Liver (tissue), 9 donors: ENCODE data around the gene U2AF2. TPM values are rescaled to one million over a fixed set of nuclear protein-coding genes. Genes with fewer than 3 reads are reported as not detected.

Experiments used
- DNase-seq: peaks from one replicate; pipeline ENCODE4 v3.0.0-alpha.2; 2017; ENCODE audit warnings: low spot score
- H3K27ac ChIP-seq, 2 donors: one replicate each; pipeline ENCODE4 v1.7.0; 2013; ENCODE audit warnings: inconsistent platforms in 2 of 2, low read length in 2 of 2, control low read depth in 1 of 2, low read depth in 1 of 2, mild to moderate bottlenecking in 1 of 2
- H3K27me3 ChIP-seq, 4 donors: one replicate each; pipeline versions ENCODE4 v1.6.1 to v1.7.0; 2013; ENCODE audit warnings: low read length in 3 of 4, inconsistent platforms in 1 of 4, mild to moderate bottlenecking in 1 of 4, moderate library complexity in 1 of 4; ENCODE audit not compliant: control insufficient read depth in 4 of 4, insufficient read depth in 4 of 4
- H3K36me3 ChIP-seq, 4 donors: one replicate each; pipeline versions ENCODE4 v1.6.1 to v1.7.0; 2013; ENCODE audit warnings: low read length in 3 of 4, mild to moderate bottlenecking in 3 of 4, low read depth in 1 of 4, moderate library complexity in 1 of 4; ENCODE audit not compliant: control insufficient read depth in 4 of 4, insufficient read depth in 3 of 4
- H3K4me1 ChIP-seq, 4 donors: one replicate each; pipeline versions ENCODE4 v1.6.1 to v1.7.0; 2013; ENCODE audit warnings: low read length in 3 of 4, mild to moderate bottlenecking in 3 of 4, moderate library complexity in 1 of 4; ENCODE audit not compliant: control insufficient read depth in 4 of 4, insufficient read depth in 4 of 4
- H3K4me3 ChIP-seq, 3 donors: one replicate each; pipeline versions ENCODE4 v1.6.1 to v1.7.0; 2013; ENCODE audit warnings: low read length in 3 of 3, control low read depth in 1 of 3, low read depth in 1 of 3, mild to moderate bottlenecking in 1 of 3
- H3K9ac ChIP-seq, 2 donors: one replicate each; pipeline ENCODE4 v1.7.0; 2013; ENCODE audit warnings: low read length in 2 of 2, mild to moderate bottlenecking in 2 of 2, moderate library complexity in 2 of 2, control low read depth in 1 of 2, low read depth in 1 of 2
- H3K9me3 ChIP-seq, 4 donors: one replicate each; pipeline versions ENCODE4 v1.6.1 to v1.7.0; 2013; ENCODE audit warnings: low read length in 3 of 4; ENCODE audit not compliant: control insufficient read depth in 4 of 4
- ATF3 ChIP-seq: IDR thresholded peaks from 2 replicates; pipeline ENCODE4 v1.6.1; 2016; ENCODE audit warnings: antibody characterized with exemption
- EGR1 ChIP-seq, 2 donors: IDR thresholded peaks; 2 replicates each; pipeline ENCODE4 v1.6.1; 2016 to 2018; ENCODE audit warnings: antibody characterized with exemption in 2 of 2, low read depth in 2 of 2
- FOXA1 ChIP-seq: IDR thresholded peaks from 2 replicates; pipeline ENCODE4 v1.6.1; 2016; ENCODE audit warnings: antibody characterized with exemption
- FOXA2 ChIP-seq: IDR thresholded peaks from 2 replicates; pipeline ENCODE4 v1.6.1; 2016; ENCODE audit warnings: antibody characterized with exemption
- GABPA ChIP-seq, 2 donors: IDR thresholded peaks in 1 of 2; conservative IDR thresholded peaks in 1 of 2; 2 replicates each; pipeline ENCODE4 v1.6.1; 2016; ENCODE audit warnings: antibody characterized with exemption in 2 of 2, mild to moderate bottlenecking in 1 of 2, moderate library complexity in 1 of 2
- HNF4A ChIP-seq, 2 donors: conservative IDR thresholded peaks; 2 replicates each; pipeline ENCODE4 v1.6.1; 2016; ENCODE audit warnings: antibody characterized with exemption in 2 of 2, mild to moderate bottlenecking in 2 of 2
- HNF4G ChIP-seq: IDR thresholded peaks from 2 replicates; pipeline ENCODE4 v1.6.1; 2016; ENCODE audit warnings: antibody characterized with exemption
- JUND ChIP-seq, 2 donors: IDR thresholded peaks; 2 replicates each; pipeline ENCODE4 v1.6.1; 2016; ENCODE audit warnings: antibody characterized with exemption in 2 of 2
- NR2F2 ChIP-seq: IDR thresholded peaks from 2 replicates; pipeline ENCODE4 v1.6.1; 2016; ENCODE audit warnings: antibody characterized with exemption
- RAD21 ChIP-seq, 2 donors: IDR thresholded peaks; 2 replicates each; pipeline ENCODE4 v1.6.1; 2016; ENCODE audit warnings: antibody characterized with exemption in 2 of 2, mild to moderate bottlenecking in 2 of 2
- REST ChIP-seq: IDR thresholded peaks from 2 replicates; pipeline ENCODE4 v1.6.1; 2016; ENCODE audit warnings: antibody characterized with exemption, mild to moderate bottlenecking
- RXRA ChIP-seq, 2 donors: IDR thresholded peaks; 2 replicates each; pipeline ENCODE4 v1.6.1; 2017 to 2018; ENCODE audit warnings: antibody characterized with exemption in 2 of 2, mild to moderate bottlenecking in 1 of 2
- SP1 ChIP-seq: IDR thresholded peaks from 2 replicates; pipeline ENCODE4 v1.6.1; 2018; ENCODE audit warnings: antibody characterized with exemption, mild to moderate bottlenecking
- TAF1 ChIP-seq: conservative IDR thresholded peaks from 2 replicates; pipeline ENCODE4 v1.6.1; 2016; ENCODE audit warnings: antibody characterized with exemption, mild to moderate bottlenecking
- YY1 ChIP-seq: IDR thresholded peaks from 2 replicates; pipeline ENCODE4 v1.6.1; 2016; ENCODE audit warnings: antibody characterized with exemption, mild to moderate bottlenecking
- ZBTB33 ChIP-seq: IDR thresholded peaks from 2 replicates; pipeline ENCODE4 v1.6.1; 2016; ENCODE audit warnings: antibody characterized with exemption
- WGBS: extraction: QIAGEN DNeasy Blood & Tissue Kit; methylation state at CpG from one replicate; pipeline ENCODE4 v1.1.7; 2013; 5-methylcytosine and 5-hydroxymethylcytosine counted together
- polyA plus RNA-seq, 2 donors: library from polyadenylated mRNA; stranded (reverse) in 1 of 2; unstranded in 1 of 2; fragments of 200-250 nt in 1 of 2; fragments of >200 nt in 1 of 2; fragmentation: Nextera tagmentation in 1 of 2; extraction: Ambion mirVana in 1 of 2; gene quantifications; one replicate each; pipeline versions ENCODE4 v1.2.1 to v1.2.3, GENCODE V29; 2013 to 2015
- total RNA-seq, 2 donors: library from RNA; depleted of rRNA; stranded (reverse); fragments of >200 nt; gene quantifications; one replicate each; pipeline ENCODE4 v1.2.3, GENCODE V29; 2014
- TF ChIP-seq, protein P1 (sequence below): fragments of 150-350 bp; IDR thresholded peaks from 2 replicates; pipeline ENCODE4 v1.5.1; 2017; ENCODE audit warnings: improper control_type of control experiment, low read depth, low read length; ENCODE audit not compliant: missing input control
- TF ChIP-seq, protein P2 (sequence below): IDR thresholded peaks from 2 replicates; pipeline ENCODE4 v1.6.1; 2016; ENCODE audit warnings: antibody characterized with exemption
- donor health status: healthy.
- donor health status: healthy.
- donor health status: healthy.
- donor health status: healthy.
- donor health status: healthy.

U2AF2 gene
- total and polyA plus RNA-seq, 4 donors, result 8.6 to 66.6 (median 51.2) TPM

GRCh38 chr19:55637534-55637933, 17.3 kb upstream of the U2AF2 start (continued):
- no peak for TF ChIP-seq ZBTB33

DNA sequence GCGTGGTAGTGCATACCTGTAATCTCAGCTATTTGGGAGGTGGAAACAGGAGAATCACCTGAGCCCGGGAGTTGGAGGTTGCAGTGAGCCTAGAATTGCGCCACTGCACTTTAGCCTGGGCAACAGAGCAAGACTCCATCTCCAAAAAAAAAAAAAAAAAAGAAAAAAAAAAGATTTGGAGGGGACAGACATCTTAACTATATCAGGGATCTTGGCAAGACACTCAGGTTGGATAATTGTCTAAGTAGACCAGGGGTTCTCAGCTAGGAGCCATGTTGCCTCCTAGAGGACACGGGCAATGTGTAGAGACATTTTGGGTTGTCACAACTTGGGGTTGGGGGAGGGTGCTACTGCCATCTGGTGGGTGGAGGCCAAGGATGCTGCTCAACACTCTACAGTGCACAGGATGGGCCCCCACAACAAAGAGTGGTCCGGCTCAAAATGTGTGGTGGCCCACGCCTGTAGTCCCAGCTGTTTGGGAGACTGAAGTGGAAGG, 15.9 kb upstream of the U2AF2 start:
- no peak overlapping the region for H3K9ac ChIP-seq
- TF ChIP-seq, protein P1, sequence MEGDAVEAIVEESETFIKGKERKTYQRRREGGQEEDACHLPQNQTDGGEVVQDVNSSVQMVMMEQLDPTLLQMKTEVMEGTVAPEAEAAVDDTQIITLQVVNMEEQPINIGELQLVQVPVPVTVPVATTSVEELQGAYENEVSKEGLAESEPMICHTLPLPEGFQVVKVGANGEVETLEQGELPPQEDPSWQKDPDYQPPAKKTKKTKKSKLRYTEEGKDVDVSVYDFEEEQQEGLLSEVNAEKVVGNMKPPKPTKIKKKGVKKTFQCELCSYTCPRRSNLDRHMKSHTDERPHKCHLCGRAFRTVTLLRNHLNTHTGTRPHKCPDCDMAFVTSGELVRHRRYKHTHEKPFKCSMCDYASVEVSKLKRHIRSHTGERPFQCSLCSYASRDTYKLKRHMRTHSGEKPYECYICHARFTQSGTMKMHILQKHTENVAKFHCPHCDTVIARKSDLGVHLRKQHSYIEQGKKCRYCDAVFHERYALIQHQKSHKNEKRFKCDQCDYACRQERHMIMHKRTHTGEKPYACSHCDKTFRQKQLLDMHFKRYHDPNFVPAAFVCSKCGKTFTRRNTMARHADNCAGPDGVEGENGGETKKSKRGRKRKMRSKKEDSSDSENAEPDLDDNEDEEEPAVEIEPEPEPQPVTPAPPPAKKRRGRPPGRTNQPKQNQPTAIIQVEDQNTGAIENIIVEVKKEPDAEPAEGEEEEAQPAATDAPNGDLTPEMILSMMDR, result peak; percentile 10
- TF ChIP-seq REST, result no peak
- no peak overlapping the region for H3K27ac ChIP-seq
- WGBS, result 88% methylated on average over 6 of the region's 6 CpGs
- H3K27me3 ChIP-seq, result no peaks in the 10 kb centered on the region
- no peaks in the 10 kb centered on the region for H3K9me3 ChIP-seq
- peaks cover 25 to 75% (median 54%) of the 10 kb centered on the region in 4 donors for H3K4me1 ChIP-seq
- no peaks in the 10 kb centered on the region for H3K36me3 ChIP-seq
- no peak for DNase-seq
- H3K4me3 ChIP-seq, result no peak overlapping the region

GRCh38 chr19:55640043-55640576, 14.7 kb upstream of the U2AF2 start:
- Histone ChIP-seq H3K27me3 (no peaks in the 10 kb centered on the region), H3K4me1 (peaks cover 28 to 83% (median 63%) of the 10 kb centered on the region in 4 donors), H3K4me3 (peak overlapping the region in 2 of 3 donors; percentile 65 to 86), H3K27ac (peak overlapping the region; percentile 83 to 91), H3K36me3 (peaks cover 0 to 3% (median under 1%) of the 10 kb centered on the region in 4 donors), H3K9me3 (no peaks in the 10 kb centered on the region), H3K9ac (peak overlapping the region in 1 of 2 donors; percentile 60)
- DNase-seq, result peak; percentile 62
- 25% methylated on average over 38 of the region's 38 CpGs for WGBS
- TF ChIP-seq TAF1, result no peak
- TF ChIP-seq EGR1 (IDR thresholded peaks at IDR 0.05; ENCODE audit: low read depth in 2 of 2), result no peak
- TF ChIP-seq HNF4A (conservative IDR thresholded peaks at IDR 0.05), result no peak
- TF ChIP-seq, protein P2, sequence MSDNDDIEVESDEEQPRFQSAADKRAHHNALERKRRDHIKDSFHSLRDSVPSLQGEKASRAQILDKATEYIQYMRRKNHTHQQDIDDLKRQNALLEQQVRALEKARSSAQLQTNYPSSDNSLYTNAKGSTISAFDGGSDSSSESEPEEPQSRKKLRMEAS, result peak; percentile 55
- TF ChIP-seq RXRA (IDR thresholded peaks at IDR 0.05), result no peak
- TF ChIP-seq ZBTB33, result no peak
- no peak for TF ChIP-seq ATF3
- peak; percentile 12 to 48 for TF ChIP-seq RAD21 (IDR thresholded peaks at IDR 0.05)
- no peak for TF ChIP-seq FOXA1
- TF ChIP-seq GABPA (IDR thresholded peaks at IDR 0.05 in 1 of 2, conservative IDR thresholded peaks at IDR 0.05 in 1 of 2), result peak in 1 of 2 donors; percentile 14
- no peak for TF ChIP-seq NR2F2
- no peak for TF ChIP-seq FOXA2
- TF ChIP-seq, protein P1, result peak; percentile 36
- TF ChIP-seq SP1, result no peak
- no peak for TF ChIP-seq HNF4G
- TF ChIP-seq YY1, result no peak
- no peak for TF ChIP-seq JUND (IDR thresholded peaks at IDR 0.05)
